Measurements from ENCODE around the gene KLF11. TPM values are rescaled to one million over a fixed set of nuclear protein-coding genes. Genes with fewer than 3 reads are reported as not detected.
"Not testable (repeated sequence)": the region's sequence is repeated elsewhere in the genome, so short reads cannot be mapped to it uniquely, and the experiment has no call there.

The KLF11 gene
- total and polyA plus RNA-seq, 11 donors: 5.4 to 43.8 (median 19.4) TPM

GRCh38 chr2:10012963-10013461 lies 30.3 kb upstream of the KLF11 start:
- peaks cover 6 to 25% (median 20%) of the 10 kb centered on the region in 12 donors for H3K4me1 ChIP-seq
- H3K27me3 ChIP-seq: no peaks in the 10 kb centered on the region
- H3K4me3 ChIP-seq: no peak overlapping the region
- DNase-seq: peak in 1 of 5 donors; percentile 32
- 91 to 95% (median 92%) methylated on average over 29 of the region's 29 CpGs for WGBS, 4 donors
- TF ChIP-seq CTCF (IDR thresholded peaks at IDR 0.05) (no peak), POLR2A (IDR thresholded peaks at IDR 0.05) (no peak)
- no peak for ATAC-seq
- H3K27ac ChIP-seq: no peak overlapping the region
- peaks cover 0 to 13% (median 2%) of the 10 kb centered on the region in 12 donors for H3K9me3 ChIP-seq
- intact Hi-C loops (cut with DNase I): no loop called here
- H3K36me3 ChIP-seq: no peaks in the 10 kb centered on the region

- H3K27ac ChIP-seq; H3K36me3 ChIP-seq; intact Hi-C loops (cut with DNase I); H3K27me3 ChIP-seq; H3K4me3 ChIP-seq; ATAC-seq: not testable (repeated sequence)
- Histone ChIP-seq H3K4me1 (peaks cover 6 to 18% (median 16%) of the 10 kb centered on the region in 12 donors), H3K9me3 (peaks cover 0 to 13% (median 2%) of the 10 kb centered on the region in 12 donors)
- WGBS, 4 donors: 94 to 97% (median 96%) methylated on average over 43 of the region's 43 CpGs
- peak in 1 of 5 donors; percentile 21 for DNase-seq
Observed at GRCh38 chr2:10013651-10014417, 29.5 kb upstream of the KLF11 start.

- no peak for ATAC-seq
- H3K4me3 ChIP-seq: no peak overlapping the region
- H3K4me1 ChIP-seq: peaks cover 2 to 18% (median 8%) of the 10 kb centered on the region in 12 donors
- H3K9me3 ChIP-seq: peaks cover 0 to 13% (median 2%) of the 10 kb centered on the region in 12 donors
- TF ChIP-seq CTCF (IDR thresholded peaks at IDR 0.05): no peak
- no peak for TF ChIP-seq POLR2A (IDR thresholded peaks at IDR 0.05)
- no peaks in the 10 kb centered on the region for H3K36me3 ChIP-seq
- H3K27me3 ChIP-seq: no peaks in the 10 kb centered on the region
- intact Hi-C loops (cut with DNase I): no loop called here
- DNase-seq: peak in 1 of 5 donors; percentile 24
- H3K27ac ChIP-seq: no peak overlapping the region
- 92 to 97% (median 94%) methylated on average over 42 of the region's 42 CpGs for WGBS, 4 donors
Observed at GRCh38 chr2:10014418-10015190, 28.7 kb upstream of the KLF11 start.

GRCh38 chr2:10015376-10015989 lies 27.9 kb upstream of the KLF11 start:
- Histone ChIP-seq H3K4me1 (peaks cover 0 to 19% (median 0%) of the 10 kb centered on the region in 12 donors), H3K9me3 (peaks cover 0 to 13% (median 2%) of the 10 kb centered on the region in 12 donors)
- H3K4me3 ChIP-seq; H3K36me3 ChIP-seq; H3K27ac ChIP-seq; intact Hi-C loops (cut with DNase I); ATAC-seq; H3K27me3 ChIP-seq: not testable (repeated sequence)
- DNase-seq: peak in 1 of 5 donors; percentile 17
- 88 to 98% (median 97%) methylated on average over 41 to 44 of the region's 44 CpGs for WGBS, 4 donors
